ENCODE data around the gene AHRR. TPM values are rescaled to one million over a fixed set of nuclear protein-coding genes. Genes with fewer than 3 reads are reported as not detected.
A peak's percentile ranks its signal among the peaks of the same experiment; 100 is the strongest.

The AHRR gene
- total and polyA plus RNA-seq, 3 donors from 2014 or later: 36.9 to 68.5 (median 43.4) TPM

DNA sequence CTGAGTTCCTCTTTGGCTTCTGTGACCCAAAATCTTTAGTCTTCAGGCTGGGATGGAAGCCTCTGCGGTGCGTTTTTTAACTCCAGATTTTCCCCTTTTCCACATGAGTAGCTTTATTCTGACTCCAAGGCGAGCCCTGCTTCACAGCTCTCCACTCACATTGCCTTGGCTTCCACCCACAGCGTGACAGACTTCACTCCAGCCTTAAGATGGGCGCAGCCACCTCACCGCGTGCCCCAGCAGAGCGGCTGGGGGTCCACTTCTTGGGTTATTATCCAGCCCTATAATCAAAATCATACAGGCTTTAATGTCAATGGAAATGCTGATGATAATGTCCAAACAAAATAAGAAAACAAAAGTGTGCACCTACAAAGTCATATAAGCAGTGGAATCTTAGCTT, 122.7 kb downstream of the AHRR start:
- TF ChIP-seq, protein P1, sequence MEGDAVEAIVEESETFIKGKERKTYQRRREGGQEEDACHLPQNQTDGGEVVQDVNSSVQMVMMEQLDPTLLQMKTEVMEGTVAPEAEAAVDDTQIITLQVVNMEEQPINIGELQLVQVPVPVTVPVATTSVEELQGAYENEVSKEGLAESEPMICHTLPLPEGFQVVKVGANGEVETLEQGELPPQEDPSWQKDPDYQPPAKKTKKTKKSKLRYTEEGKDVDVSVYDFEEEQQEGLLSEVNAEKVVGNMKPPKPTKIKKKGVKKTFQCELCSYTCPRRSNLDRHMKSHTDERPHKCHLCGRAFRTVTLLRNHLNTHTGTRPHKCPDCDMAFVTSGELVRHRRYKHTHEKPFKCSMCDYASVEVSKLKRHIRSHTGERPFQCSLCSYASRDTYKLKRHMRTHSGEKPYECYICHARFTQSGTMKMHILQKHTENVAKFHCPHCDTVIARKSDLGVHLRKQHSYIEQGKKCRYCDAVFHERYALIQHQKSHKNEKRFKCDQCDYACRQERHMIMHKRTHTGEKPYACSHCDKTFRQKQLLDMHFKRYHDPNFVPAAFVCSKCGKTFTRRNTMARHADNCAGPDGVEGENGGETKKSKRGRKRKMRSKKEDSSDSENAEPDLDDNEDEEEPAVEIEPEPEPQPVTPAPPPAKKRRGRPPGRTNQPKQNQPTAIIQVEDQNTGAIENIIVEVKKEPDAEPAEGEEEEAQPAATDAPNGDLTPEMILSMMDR (IDR thresholded peaks at IDR 0.05): no peak
- H3K36me3 ChIP-seq (ENCODE audit: low read depth, missing control alignments): no peaks in the 10 kb centered on the region
- H3K9me3 ChIP-seq: no peaks in the 10 kb centered on the region
- intact Hi-C loops (cut with DNase I; ENCODE audit: low total_unique reads): no loop called here
- no peak overlapping the region for H3K27ac ChIP-seq
- WGBS, 2 donors: 59 to 69% methylated on average over 8 of the region's 8 CpGs
- H3K4me1 ChIP-seq: peaks cover 30% of the 10 kb centered on the region
- H3K27me3 ChIP-seq: no peaks in the 10 kb centered on the region
- peak overlapping the region in 1 of 2 donors; percentile 82 for H3K4me3 ChIP-seq
- no peak for DNase-seq

DNA sequence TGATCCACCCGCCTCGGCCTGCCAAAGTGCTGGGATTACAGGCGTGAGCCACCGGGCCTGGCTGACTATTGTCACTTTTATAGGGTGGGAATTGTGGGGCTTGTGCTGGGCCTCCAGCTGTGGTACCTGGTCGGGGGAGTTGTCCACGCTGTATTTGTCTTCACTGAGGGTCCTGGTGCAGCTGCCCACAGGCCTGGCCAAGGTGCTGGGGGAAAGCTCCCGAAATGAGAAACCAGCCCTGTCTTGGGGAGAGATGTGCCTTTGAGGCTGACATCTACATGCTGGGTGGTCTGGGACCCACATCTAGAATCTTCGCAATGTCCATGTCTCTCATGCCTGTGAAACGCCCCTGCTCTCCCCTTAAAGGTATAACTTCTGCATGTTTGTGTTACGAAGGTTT, 124.1 kb downstream of the AHRR start:
- TF ChIP-seq POLR2A (IDR thresholded peaks at IDR 0.05): no peak
- no peak overlapping the region for H3K27ac ChIP-seq
- no peak for DNase-seq
- WGBS, 2 donors: 92 to 94% methylated on average over 10 of the region's 10 CpGs
- H3K4me1 ChIP-seq: peaks cover 28% of the 10 kb centered on the region
- H3K4me3 ChIP-seq: no peak overlapping the region
- no peaks in the 10 kb centered on the region for H3K27me3 ChIP-seq
- intact Hi-C loops (cut with DNase I; ENCODE audit: low total_unique reads): no loop called here
- no peaks in the 10 kb centered on the region for H3K9me3 ChIP-seq
- no peaks in the 10 kb centered on the region for H3K36me3 ChIP-seq (ENCODE audit: low read depth, missing control alignments)

DNA sequence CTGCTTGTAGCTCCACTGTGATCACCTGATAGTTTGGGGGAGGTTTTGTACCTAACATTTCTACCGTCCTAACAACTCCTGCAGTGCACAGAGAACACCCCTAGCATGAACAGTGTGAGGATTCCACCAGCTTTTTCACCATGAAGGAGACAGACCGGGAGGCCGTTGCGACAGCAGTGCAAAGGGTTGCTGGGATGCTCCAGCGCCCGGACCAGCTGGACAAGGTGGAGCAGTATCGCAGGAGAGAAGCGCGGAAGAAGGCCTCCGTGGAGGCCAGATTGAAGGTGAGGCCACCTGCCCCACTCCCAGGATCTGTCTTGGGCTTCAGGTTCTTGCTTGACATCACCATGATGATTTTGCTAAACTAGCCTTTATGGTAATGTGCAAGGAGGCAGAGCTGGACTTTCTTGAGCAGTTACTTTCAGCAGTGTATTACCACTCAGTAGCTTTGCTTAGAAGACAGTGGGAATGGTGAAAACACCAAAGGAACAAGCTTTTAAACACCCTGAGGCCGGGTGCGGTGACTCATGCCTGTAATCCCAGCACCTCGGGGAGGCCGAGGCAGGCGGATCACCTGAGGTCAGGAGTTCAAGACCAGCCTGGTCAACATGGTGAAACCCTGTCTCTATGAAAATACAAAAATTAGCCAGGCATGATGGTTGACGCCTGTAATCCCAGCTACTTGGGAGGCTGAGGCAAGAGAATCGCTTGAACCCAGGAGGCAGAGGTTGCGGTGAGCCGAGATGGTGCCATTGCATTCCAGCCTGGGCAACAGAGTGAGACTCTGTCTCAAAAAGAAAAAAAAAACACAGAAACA, 124.8 kb downstream of the AHRR start:
- H3K4me3 ChIP-seq: no peak overlapping the region
- no peak overlapping the region for H3K27ac ChIP-seq
- TF ChIP-seq, protein P1 (IDR thresholded peaks at IDR 0.05): no peak
- TF ChIP-seq POLR2A (IDR thresholded peaks at IDR 0.05): no peak
- 86 to 88% methylated on average over 13 to 19 of the region's 19 CpGs for WGBS, 2 donors
- H3K27me3 ChIP-seq: no peaks in the 10 kb centered on the region
- DNase-seq: peak; percentile 8
- intact Hi-C loops (cut with DNase I; ENCODE audit: low total_unique reads): no loop called here
- H3K36me3 ChIP-seq (ENCODE audit: low read depth, missing control alignments): no peaks in the 10 kb centered on the region
- H3K4me1 ChIP-seq: peaks cover 27% of the 10 kb centered on the region
- no peaks in the 10 kb centered on the region for H3K9me3 ChIP-seq

DNA sequence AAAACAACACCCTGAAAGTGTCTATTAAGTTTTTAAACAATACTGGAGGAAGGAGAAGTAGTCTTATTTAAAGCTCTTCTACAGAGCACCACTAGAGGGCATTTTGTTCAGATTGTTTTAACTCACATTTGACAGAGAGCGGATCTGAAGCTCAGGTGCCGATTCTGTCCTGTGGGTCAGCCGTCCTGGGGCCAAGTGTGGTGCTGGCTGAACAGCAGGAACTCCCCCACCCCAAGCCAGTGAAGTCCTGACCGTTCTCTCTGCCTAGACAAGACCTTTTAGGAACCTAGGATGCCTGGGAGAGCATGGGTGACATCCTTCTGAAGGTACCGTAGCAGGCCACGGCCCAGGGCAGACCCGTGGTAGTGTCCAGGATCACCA, 125.4 kb downstream of the AHRR start:
- Histone ChIP-seq H3K36me3 (ENCODE audit: low read depth, missing control alignments) (no peaks in the 10 kb centered on the region), H3K27me3 (no peaks in the 10 kb centered on the region), H3K4me1 (peaks cover 27% of the 10 kb centered on the region), H3K9me3 (no peaks in the 10 kb centered on the region), H3K27ac (no peak overlapping the region), H3K4me3 (no peak overlapping the region)
- TF ChIP-seq, protein P1 (IDR thresholded peaks at IDR 0.05): peak in 2 of 3 experiments; percentile 24 to 44
- no peak for TF ChIP-seq POLR2A (IDR thresholded peaks at IDR 0.05)
- peak; percentile 11 for DNase-seq
- intact Hi-C loops (cut with DNase I; ENCODE audit: low total_unique reads): no loop called here
- WGBS, 2 donors: 59 to 80% methylated on average over 5 to 7 of the region's 7 CpGs

DNA sequence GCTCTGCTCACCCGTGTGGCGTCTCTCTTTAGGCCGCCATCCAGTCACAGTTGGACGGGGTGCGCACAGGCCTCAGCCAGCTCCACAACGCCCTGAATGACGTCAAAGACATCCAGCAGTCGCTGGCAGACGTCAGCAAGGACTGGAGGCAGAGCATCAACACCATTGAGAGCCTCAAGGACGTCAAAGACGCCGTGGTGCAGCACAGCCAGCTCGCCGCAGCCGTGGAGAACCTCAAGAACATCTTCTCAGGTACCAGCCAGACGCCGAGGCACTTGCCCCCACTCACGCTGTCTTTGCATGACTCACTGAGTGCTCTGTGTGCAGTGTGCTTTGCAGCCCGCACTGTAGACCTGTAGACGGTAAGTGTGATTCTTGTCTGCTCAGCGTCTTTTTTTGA, 126.0 kb downstream of the AHRR start:
- intact Hi-C loops (cut with DNase I; ENCODE audit: low total_unique reads): no loop called here
- TF ChIP-seq, protein P1 (IDR thresholded peaks at IDR 0.05): no peak
- no peak for TF ChIP-seq POLR2A (IDR thresholded peaks at IDR 0.05)
- DNase-seq: peak; percentile 10
- H3K9me3 ChIP-seq: no peaks in the 10 kb centered on the region
- no peak overlapping the region for H3K27ac ChIP-seq
- peaks cover 22% of the 10 kb centered on the region for H3K4me1 ChIP-seq
- H3K27me3 ChIP-seq: no peaks in the 10 kb centered on the region
- no peaks in the 10 kb centered on the region for H3K36me3 ChIP-seq (ENCODE audit: low read depth, missing control alignments)
- WGBS, 2 donors: 89 to 94% methylated on average over 15 to 21 of the region's 21 CpGs
- no peak overlapping the region for H3K4me3 ChIP-seq
